SHP77 treated with DMSO at 0.1 percent for 48 hours (cell line): Measurements from ENCODE around the gene ZNF771.

Experiments
- DNase-seq: peaks from one replicate; lab custom pipeline; 2025; lab: John Stamatoyannopoulos, UW

ZNF771 gene

GRCh38 chr16:30464078-30464477 lies 56.7 kb downstream of the ZNF771 start:
- no peak for DNase-seq
